A673 (cell line): ENCODE data around the gene C5. TPM values are rescaled to one million over a fixed set of nuclear protein-coding genes. Genes with fewer than 3 reads are reported as not detected.

Experiments
- BruUV-seq: library from RNA; stranded (reverse); fragments of 400-500 nt; replicated peaks from 2 replicates; lab custom pipeline; 2021; lab: Mats Ljungman, UMichigan
- CTCF ChIA-PET: fragments of 300-600 bp; sonication (Branson Sonifier 250); formaldehyde crosslinking; loops from one replicate; lab custom pipeline; 2022; ENCODE audit warnings: antibody characterized with exemption; lab: Charles Lee
- POLR2A ChIA-PET: fragments of 300-600 bp; sonication (Branson Sonifier 250); formaldehyde crosslinking; loops from one replicate; lab custom pipeline; 2022; ENCODE audit warnings: antibody characterized with exemption; ENCODE audit not compliant: low non-redundant PET; lab: Charles Lee
- DNase-seq: peaks from one replicate; pipeline ENCODE4 v3.0.0-alpha.2; 2015; ENCODE audit warnings: low spot score
- H3K27ac ChIP-seq: fragments of 200-600 bp; sonication (generic); 2 replicates; pipeline ENCODE4 v1.5.1; 2016; ENCODE audit warnings: mixed run types, low read depth, mild to moderate bottlenecking, mixed read lengths, antibody characterized with exemption, low read length; ENCODE audit not compliant: poor library complexity, severe bottlenecking
- H3K27me3 ChIP-seq: fragments of 200-600 bp; sonication (generic); replicated peaks from 2 replicates; pipeline ENCODE4 v1.6.1; 2017; ENCODE audit warnings: mixed run types, low read depth, mild to moderate bottlenecking, mixed read lengths, antibody characterized with exemption, low read length; ENCODE audit not compliant: insufficient read depth, poor library complexity
- H3K36me3 ChIP-seq: fragments of 200-600 bp; sonication (generic); 2 replicates; pipeline ENCODE4 v1.6.1; 2016; ENCODE audit warnings: mixed run types, mild to moderate bottlenecking, mixed read lengths, antibody characterized with exemption, low read length; ENCODE audit not compliant: insufficient read depth, poor library complexity, severe bottlenecking
- H3K4me1 ChIP-seq: fragments of 200-600 bp; sonication (generic); 2 replicates; pipeline ENCODE4 v1.6.1; 2017; ENCODE audit warnings: mixed run types, mild to moderate bottlenecking, mixed read lengths, antibody characterized with exemption, low read length; ENCODE audit not compliant: insufficient read depth, poor library complexity, severe bottlenecking
- H3K4me3 ChIP-seq: fragments of 200-600 bp; sonication (generic); 2 replicates; pipeline ENCODE4 v1.5.1; 2016; ENCODE audit warnings: low read depth, mixed run types, mild to moderate bottlenecking, mixed read lengths, low read length; ENCODE audit not compliant: poor library complexity, severe bottlenecking
- H3K9me3 ChIP-seq: fragments of 200-600 bp; sonication (generic); 2 replicates; pipeline ENCODE4 v1.6.1; 2016; ENCODE audit warnings: mixed run types, low read depth, mild to moderate bottlenecking, mixed read lengths, antibody characterized with exemption, low read length; ENCODE audit not compliant: poor library complexity, severe bottlenecking
- CTCF ChIP-seq: fragments of 300-800, 200-600 bp; sonication (generic); conservative IDR thresholded peaks from 2 replicates; pipeline ENCODE4 v1.5.1; 2017; ENCODE audit warnings: low read depth, mild to moderate bottlenecking, antibody characterized with exemption, low read length, moderate library complexity, mixed read lengths
- EZH2 ChIP-seq: fragments of 200-600 bp; sonication (generic); IDR thresholded peaks from 2 replicates; pipeline ENCODE4 v1.6.1; 2017; ENCODE audit warnings: borderline replicate concordance, low read depth, mild to moderate bottlenecking, mixed read lengths, antibody characterized with exemption, low read length; ENCODE audit not compliant: poor library complexity, severe bottlenecking
- intact Hi-C: fragments of 100-400 bp; cut with micrococcal nuclease; formaldehyde crosslinking; loops from one replicate; pipeline ENCODE4 v1.10.0; 2022; ENCODE audit not compliant: unreplicated experiment
- total RNA-seq: library from RNA; stranded (reverse); gene quantifications from 2 replicates; pipeline ENCODE4 v1.2.3, GENCODE V29; 2021

The C5 gene
- total RNA-seq, 1 experiment from 2014 or later: 4.4 TPM

GRCh38 chr9:120942186-120943001 lies 107.7 kb downstream of the C5 start:
- ChIA-PET CTCF (no interaction called here), POLR2A (no interaction called here)
- Histone ChIP-seq H3K27me3 (no peaks in the 10 kb centered on the region), H3K36me3 (no peaks in the 10 kb centered on the region), H3K4me1 (peaks cover 19% of the 10 kb centered on the region), H3K9me3 (no peaks in the 10 kb centered on the region), H3K4me3 (no peak overlapping the region), H3K27ac (peak overlapping the region; percentile 46)
- intact Hi-C loops: no loop called here
- BruUV-seq: no TSS peak
- TF ChIP-seq CTCF: no peak
- TF ChIP-seq EZH2: no peak
- DNase-seq: no peak

DNA sequence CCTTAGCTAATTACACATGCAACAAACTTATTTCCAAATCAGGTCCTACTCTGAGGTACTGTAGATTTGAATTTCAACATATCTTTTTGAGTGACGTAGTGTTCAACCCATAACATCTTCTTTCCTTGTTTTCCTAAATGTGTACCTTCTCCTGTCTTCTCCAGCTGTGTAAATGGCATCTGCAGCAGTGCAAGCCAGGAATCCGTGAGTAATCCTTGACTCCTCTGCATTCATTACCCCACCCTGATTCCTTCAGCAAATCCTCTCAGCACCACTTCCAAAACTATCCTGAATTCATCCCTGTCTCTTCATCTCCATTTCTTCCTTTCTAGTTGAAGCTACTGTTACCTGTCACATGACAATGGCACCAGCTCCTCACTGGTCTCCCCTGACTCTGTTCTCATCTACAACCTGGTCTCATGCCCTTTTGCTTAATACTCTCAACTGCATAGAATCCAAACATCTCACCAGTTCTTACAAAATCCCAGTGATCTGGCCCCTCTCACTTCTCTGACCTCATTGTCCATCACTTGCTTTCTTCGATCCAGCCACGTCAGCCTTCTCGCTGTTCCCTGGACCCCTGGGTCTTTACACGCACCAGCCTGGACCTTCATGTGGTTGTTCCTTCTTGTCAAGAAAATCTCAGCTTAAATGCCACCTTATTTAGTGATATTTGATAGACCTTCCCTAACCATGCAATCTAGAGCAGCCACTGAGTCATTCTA lies 108.9 kb downstream of the C5 start:
- TF ChIP-seq EZH2 (no peak), CTCF (no peak)
- no TSS peak for BruUV-seq
- no peaks in the 10 kb centered on the region for H3K36me3 ChIP-seq
- no peaks in the 10 kb centered on the region for H3K9me3 ChIP-seq
- DNase-seq: no peak
- H3K27me3 ChIP-seq: no peaks in the 10 kb centered on the region
- H3K4me1 ChIP-seq: peaks cover 22% of the 10 kb centered on the region
- no peak overlapping the region for H3K4me3 ChIP-seq
- CTCF ChIA-PET: no interaction called here
- POLR2A ChIA-PET: no interaction called here
- intact Hi-C loops: no loop called here
- H3K27ac ChIP-seq: no peak overlapping the region

GRCh38 chr9:120940573-120940972 lies 109.5 kb downstream of the C5 start:
- TF ChIP-seq CTCF: no peak
- no peak for TF ChIP-seq EZH2
- CTCF ChIA-PET: no interaction called here
- intact Hi-C loops: no loop called here
- POLR2A ChIA-PET: no interaction called here
- no peaks in the 10 kb centered on the region for H3K9me3 ChIP-seq
- no TSS peak for BruUV-seq
- peaks cover 28% of the 10 kb centered on the region for H3K4me1 ChIP-seq
- no peak for DNase-seq
- H3K4me3 ChIP-seq: no peak overlapping the region
- H3K27ac ChIP-seq: no peak overlapping the region
- no peaks in the 10 kb centered on the region for H3K27me3 ChIP-seq
- no peaks in the 10 kb centered on the region for H3K36me3 ChIP-seq
